ENCODE data around the gene RASL11B.
A peak's percentile ranks its signal among the peaks of the same experiment; 100 is the strongest.
"Not testable (repeated sequence)": the region's sequence is repeated elsewhere in the genome, so short reads cannot be mapped to it uniquely, and the experiment has no call there.

Gene RASL11B

DNA sequence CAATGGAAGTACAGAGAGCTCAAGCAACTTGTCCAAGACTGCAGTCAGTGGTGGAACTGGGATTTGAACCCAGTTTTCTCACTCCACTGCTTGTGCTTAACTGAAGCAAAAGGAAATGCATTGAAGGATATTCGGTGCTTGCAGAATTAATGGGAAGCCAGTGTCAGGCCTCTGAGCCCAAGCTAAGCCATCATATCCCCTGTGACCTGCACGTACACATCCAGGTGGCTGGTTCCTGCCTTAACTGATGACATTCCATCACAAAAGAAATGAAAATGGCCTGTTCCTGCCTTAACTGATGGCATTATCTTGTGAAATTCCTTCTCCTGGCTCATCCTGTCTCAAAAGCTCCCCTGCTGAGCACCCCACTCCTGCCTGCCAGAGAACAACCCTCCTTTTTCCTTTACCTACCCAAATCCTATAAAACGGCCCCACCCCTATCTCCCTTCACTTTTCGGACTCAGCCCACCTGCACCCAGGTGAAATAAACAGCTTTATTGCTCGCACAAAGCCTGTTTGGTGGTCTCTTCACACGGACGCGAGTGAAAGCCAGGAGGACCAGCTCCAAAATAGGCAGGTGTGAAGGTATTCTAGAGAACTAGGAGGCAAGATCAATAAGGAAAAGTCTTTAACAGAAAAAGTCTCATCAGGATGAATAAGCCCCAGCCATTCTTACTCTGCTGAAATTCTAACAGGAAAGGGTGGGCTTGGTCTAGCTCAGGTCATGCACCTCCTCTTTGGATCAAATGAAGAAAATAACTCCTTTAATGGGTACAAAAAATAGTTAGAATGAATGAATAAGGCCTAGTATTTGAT, 27.3 kb upstream of the RASL11B start:
- not testable (repeated sequence) for H3K27me3 ChIP-seq (ENCODE audit: control insufficient read depth, insufficient read depth, low read length); H3K36me3 ChIP-seq (ENCODE audit: control insufficient read depth, insufficient read depth, low read length); H3K4me3 ChIP-seq (ENCODE audit: low read depth, low read length); H3K9me3 ChIP-seq (ENCODE audit: control insufficient read depth, insufficient read depth, low read depth, low read length)
- peak overlapping the region; percentile 93 for H3K27ac ChIP-seq (ENCODE audit: low read depth, low read length)
- peaks cover 62% of the 10 kb centered on the region for H3K4me1 ChIP-seq (ENCODE audit: control insufficient read depth, insufficient read depth, low read length)
- H3K9ac ChIP-seq (ENCODE audit: low read length): peak overlapping the region; percentile 69

DNA sequence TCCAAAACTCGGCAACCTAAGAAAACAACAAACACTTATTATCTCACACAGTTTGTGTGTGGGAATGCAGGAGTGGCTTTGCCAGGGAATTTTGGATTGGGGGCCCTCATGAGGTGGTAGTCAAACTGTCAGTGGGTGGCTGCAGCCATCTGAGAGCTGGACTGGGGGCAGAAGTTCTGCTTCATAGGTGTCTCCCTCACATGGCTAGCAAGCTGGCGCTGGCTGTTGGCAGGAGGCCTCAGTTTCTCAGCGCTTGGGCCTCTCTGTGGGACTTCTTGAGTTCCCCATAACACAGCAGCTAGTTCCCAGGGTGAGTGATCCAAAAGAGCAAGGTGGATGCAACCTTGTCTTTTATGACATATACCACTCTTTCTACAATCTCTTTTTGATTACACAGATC, 26.0 kb upstream of the RASL11B start:
- peaks cover 73% of the 10 kb centered on the region for H3K4me1 ChIP-seq (ENCODE audit: control insufficient read depth, insufficient read depth, low read length)
- H3K4me3 ChIP-seq (ENCODE audit: low read depth, low read length): no peak overlapping the region
- no peaks in the 10 kb centered on the region for H3K27me3 ChIP-seq (ENCODE audit: control insufficient read depth, insufficient read depth, low read length)
- no peaks in the 10 kb centered on the region for H3K9me3 ChIP-seq (ENCODE audit: control insufficient read depth, insufficient read depth, low read depth, low read length)
- H3K36me3 ChIP-seq (ENCODE audit: control insufficient read depth, insufficient read depth, low read length): no peaks in the 10 kb centered on the region
- peak overlapping the region; percentile 75; the same call in 1 of the 2 replicates for H3K27ac ChIP-seq (ENCODE audit: low read depth, low read length)
- H3K9ac ChIP-seq (ENCODE audit: low read length): no peak overlapping the region

- Histone ChIP-seq H3K36me3 (ENCODE audit: control insufficient read depth, insufficient read depth, low read length) (no peaks in the 10 kb centered on the region), H3K27ac (ENCODE audit: low read depth, low read length) (peak overlapping the region; percentile 75; the same call in 1 of the 2 replicates), H3K4me1 (ENCODE audit: control insufficient read depth, insufficient read depth, low read length) (peaks cover 78% of the 10 kb centered on the region), H3K9me3 (ENCODE audit: control insufficient read depth, insufficient read depth, low read depth, low read length) (no peaks in the 10 kb centered on the region), H3K9ac (ENCODE audit: low read length) (no peak overlapping the region), H3K27me3 (ENCODE audit: control insufficient read depth, insufficient read depth, low read length) (no peaks in the 10 kb centered on the region), H3K4me3 (ENCODE audit: low read depth, low read length) (no peak overlapping the region)
Measured at GRCh38 chr4:52836678-52837077, 25.4 kb upstream of the RASL11B start.

GRCh38 chr4:52837716-52838558, 24.2 kb upstream of the RASL11B start:
- H3K9me3 ChIP-seq (ENCODE audit: control insufficient read depth, insufficient read depth, low read depth, low read length): no peaks in the 10 kb centered on the region
- H3K9ac ChIP-seq (ENCODE audit: low read length): peak overlapping the region; percentile 57
- H3K4me3 ChIP-seq (ENCODE audit: low read depth, low read length): no peak overlapping the region
- peaks cover 85% of the 10 kb centered on the region for H3K4me1 ChIP-seq (ENCODE audit: control insufficient read depth, insufficient read depth, low read length)
- H3K36me3 ChIP-seq (ENCODE audit: control insufficient read depth, insufficient read depth, low read length): no peaks in the 10 kb centered on the region
- H3K27me3 ChIP-seq (ENCODE audit: control insufficient read depth, insufficient read depth, low read length): no peaks in the 10 kb centered on the region
- H3K27ac ChIP-seq (ENCODE audit: low read depth, low read length): peak overlapping the region; percentile 39; the same call in 1 of the 2 replicates

GRCh38 chr4:52838729-52839586, 23.2 kb upstream of the RASL11B start:
- H3K36me3 ChIP-seq (ENCODE audit: control insufficient read depth, insufficient read depth, low read length): no peaks in the 10 kb centered on the region
- no peak overlapping the region for H3K4me3 ChIP-seq (ENCODE audit: low read depth, low read length)
- peaks cover 84% of the 10 kb centered on the region for H3K4me1 ChIP-seq (ENCODE audit: control insufficient read depth, insufficient read depth, low read length)
- no peaks in the 10 kb centered on the region for H3K9me3 ChIP-seq (ENCODE audit: control insufficient read depth, insufficient read depth, low read depth, low read length)
- peak overlapping the region; percentile 57 for H3K9ac ChIP-seq (ENCODE audit: low read length)
- H3K27ac ChIP-seq (ENCODE audit: low read depth, low read length): peak overlapping the region; percentile 36; the same call in 1 of the 2 replicates
- H3K27me3 ChIP-seq (ENCODE audit: control insufficient read depth, insufficient read depth, low read length): no peaks in the 10 kb centered on the region

GRCh38 chr4:52840531-52841370, 21.4 kb upstream of the RASL11B start:
- H3K4me1 ChIP-seq (ENCODE audit: control insufficient read depth, insufficient read depth, low read length): peaks cover 70% of the 10 kb centered on the region
- no peaks in the 10 kb centered on the region for H3K27me3 ChIP-seq (ENCODE audit: control insufficient read depth, insufficient read depth, low read length)
- no peak overlapping the region for H3K9ac ChIP-seq (ENCODE audit: low read length)
- H3K27ac ChIP-seq (ENCODE audit: low read depth, low read length): no peak overlapping the region; the same call in 1 of the 2 replicates
- H3K9me3 ChIP-seq (ENCODE audit: control insufficient read depth, insufficient read depth, low read depth, low read length): no peaks in the 10 kb centered on the region
- H3K4me3 ChIP-seq (ENCODE audit: low read depth, low read length): no peak overlapping the region; the same call in 1 of the 2 replicates
- no peaks in the 10 kb centered on the region for H3K36me3 ChIP-seq (ENCODE audit: control insufficient read depth, insufficient read depth, low read length)

DNA sequence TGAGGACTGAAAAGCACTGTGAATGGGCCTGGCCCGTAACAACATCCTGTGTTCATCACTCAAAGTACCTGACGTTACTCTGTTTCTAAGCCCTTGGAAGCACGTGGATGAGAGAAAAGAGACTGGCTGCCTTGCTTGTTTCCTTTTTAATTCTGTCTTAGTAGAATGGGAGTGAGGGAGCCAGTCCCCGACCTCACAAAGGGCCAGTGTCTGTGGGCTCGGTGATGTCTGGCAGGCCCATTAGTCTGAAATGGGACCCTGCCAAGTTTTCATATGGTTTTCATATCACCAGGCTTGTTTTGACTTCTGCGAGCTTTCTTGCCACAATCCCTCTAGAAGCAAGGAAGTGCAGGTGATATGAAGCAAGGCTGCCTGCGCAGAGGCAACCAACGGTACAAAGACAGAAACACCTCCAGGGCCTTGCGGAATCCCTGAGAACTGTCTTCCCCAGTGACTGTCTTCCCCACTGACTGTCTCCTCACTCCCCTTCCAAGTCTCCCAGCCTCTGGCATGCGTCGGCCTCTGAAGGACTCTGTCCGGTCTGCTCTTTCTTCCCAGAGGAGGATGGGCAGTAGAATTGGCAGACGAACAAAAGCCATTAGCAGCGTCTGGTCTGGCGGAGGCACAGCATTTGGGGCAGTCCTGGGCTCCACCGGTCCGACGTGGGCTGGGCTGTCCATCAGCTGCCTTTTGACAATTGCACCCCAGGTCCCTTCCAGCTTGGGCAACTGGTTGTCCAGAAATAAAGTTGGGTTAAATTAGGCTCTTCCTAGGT, 20.2 kb upstream of the RASL11B start:
- peak overlapping the region; percentile 9 for H3K9ac ChIP-seq (ENCODE audit: low read length)
- H3K4me1 ChIP-seq (ENCODE audit: control insufficient read depth, insufficient read depth, low read length): peaks cover 61% of the 10 kb centered on the region
- no peaks in the 10 kb centered on the region for H3K9me3 ChIP-seq (ENCODE audit: control insufficient read depth, insufficient read depth, low read depth, low read length)
- no peaks in the 10 kb centered on the region for H3K27me3 ChIP-seq (ENCODE audit: control insufficient read depth, insufficient read depth, low read length)
- H3K36me3 ChIP-seq (ENCODE audit: control insufficient read depth, insufficient read depth, low read length): no peaks in the 10 kb centered on the region
- no peak overlapping the region; the same call in 1 of the 2 replicates for H3K27ac ChIP-seq (ENCODE audit: low read depth, low read length)
- no peak overlapping the region for H3K4me3 ChIP-seq (ENCODE audit: low read depth, low read length)

- Histone ChIP-seq H3K9ac (ENCODE audit: low read length) (no peak overlapping the region), H3K4me1 (ENCODE audit: control insufficient read depth, insufficient read depth, low read length) (peaks cover 54% of the 10 kb centered on the region), H3K4me3 (ENCODE audit: low read depth, low read length) (no peak overlapping the region), H3K27me3 (ENCODE audit: control insufficient read depth, insufficient read depth, low read length) (no peaks in the 10 kb centered on the region), H3K9me3 (ENCODE audit: control insufficient read depth, insufficient read depth, low read depth, low read length) (no peaks in the 10 kb centered on the region), H3K27ac (ENCODE audit: low read depth, low read length) (no peak overlapping the region), H3K36me3 (ENCODE audit: control insufficient read depth, insufficient read depth, low read length) (no peaks in the 10 kb centered on the region)
Measured at GRCh38 chr4:52842792-52843191, 19.3 kb upstream of the RASL11B start.

GRCh38 chr4:52843351-52843750, 18.8 kb upstream of the RASL11B start:
- Histone ChIP-seq H3K9me3 (ENCODE audit: control insufficient read depth, insufficient read depth, low read depth, low read length) (no peaks in the 10 kb centered on the region), H3K36me3 (ENCODE audit: control insufficient read depth, insufficient read depth, low read length) (no peaks in the 10 kb centered on the region), H3K4me3 (ENCODE audit: low read depth, low read length) (no peak overlapping the region), H3K27ac (ENCODE audit: low read depth, low read length) (no peak overlapping the region), H3K27me3 (ENCODE audit: control insufficient read depth, insufficient read depth, low read length) (no peaks in the 10 kb centered on the region), H3K4me1 (ENCODE audit: control insufficient read depth, insufficient read depth, low read length) (peaks cover 50% of the 10 kb centered on the region), H3K9ac (ENCODE audit: low read length) (no peak overlapping the region)
